HEK293 (cell line): ENCODE measurements around the gene SFXN2.

Experiments
- CTCF ChIA-PET: fragments of 350-600 bp; formaldehyde crosslinking; extraction: SDS; loops from one replicate; lab custom pipeline; 2021; ENCODE audit warnings: antibody characterized with exemption; lab: Yijun Ruan, JAX
- POLR2A ChIA-PET: fragments of 300-600 bp; formaldehyde crosslinking; extraction: SDS; loops from one replicate; lab custom pipeline; 2020; ENCODE audit warnings: antibody characterized with exemption, inconsistent platforms; lab: Yijun Ruan, JAX
- H3K27ac ChIP-seq: fragments of 200-500 bp; sonication (Bioruptor generic); 2 replicates; pipeline ENCODE4 v1.5.1; 2014; ENCODE audit warnings: low read depth, low read length, control low read depth, inconsistent platforms; ENCODE audit errors: extremely low read depth
- H3K36me3 ChIP-seq, 2 experiments: fragments of 200-500 bp in 1 of 2; sonication (Bioruptor generic) in 1 of 2; 1 replicate in 1 of 2; 2 replicates in 1 of 2; pipeline ENCODE4 v1.5.1; 2014 to 2017; ENCODE audit warnings: inconsistent platforms in 2 of 2, low read length in 2 of 2; ENCODE audit not compliant: control insufficient read depth in 2 of 2, insufficient read depth in 1 of 2
- H3K4me1 ChIP-seq: fragments of 200-500 bp; sonication (Bioruptor generic); 2 replicates; pipeline ENCODE4 v1.5.1; 2014; ENCODE audit warnings: mild to moderate bottlenecking, low read length, inconsistent platforms; ENCODE audit not compliant: control insufficient read depth, insufficient read depth
- H3K4me3 ChIP-seq: 2 replicates; pipeline ENCODE4 v1.5.1; 2011; ENCODE audit warnings: low read depth, mild to moderate bottlenecking, control low read depth, low read length, moderate library complexity
- H3K9me3 ChIP-seq: fragments of 200-500 bp; sonication (Bioruptor generic); 2 replicates; pipeline ENCODE4 v1.5.1; 2014; ENCODE audit warnings: low read depth, low read length, inconsistent platforms; ENCODE audit not compliant: control insufficient read depth, insufficient read depth
- ATF2 ChIP-seq: fragments of 450-650 bp; formaldehyde crosslinking; IDR thresholded peaks from 2 replicates; pipeline ENCODE4 v1.5.1; 2016; ENCODE audit warnings: missing biosample characterization, missing genetic modification characterization, low read depth
- FEZF1 ChIP-seq: fragments of 450-650 bp; formaldehyde crosslinking; IDR thresholded peaks from 2 replicates; pipeline ENCODE4 v1.5.1; 2016; ENCODE audit warnings: missing biosample characterization, missing genetic modification characterization
- HIC1 ChIP-seq: fragments of 450-650 bp; formaldehyde crosslinking; IDR thresholded peaks from 2 replicates; pipeline ENCODE4 v1.5.1; 2016; ENCODE audit warnings: missing biosample characterization, missing genetic modification characterization
- PRDM10 ChIP-seq: fragments of 450-650 bp; formaldehyde crosslinking; IDR thresholded peaks from 2 replicates; pipeline ENCODE4 v1.5.1; 2016; ENCODE audit warnings: missing biosample characterization, missing genetic modification characterization
- PRDM6 ChIP-seq: fragments of 450-650 bp; formaldehyde crosslinking; IDR thresholded peaks from 2 replicates; pipeline ENCODE4 v1.5.1; 2017; ENCODE audit warnings: missing biosample characterization, missing genetic modification characterization
- TSHZ1 ChIP-seq: fragments of 450-650 bp; formaldehyde crosslinking; IDR thresholded peaks from 2 replicates; pipeline ENCODE4 v1.5.1; 2016; ENCODE audit warnings: missing biosample characterization, missing genetic modification characterization, borderline replicate concordance
- ZBTB11 ChIP-seq: fragments of 450-650 bp; formaldehyde crosslinking; conservative IDR thresholded peaks from 2 replicates; pipeline ENCODE4 v1.5.1; 2016; ENCODE audit warnings: low read depth, missing biosample characterization, missing genetic modification characterization
- ZBTB8A ChIP-seq: fragments of 450-650 bp; formaldehyde crosslinking; IDR thresholded peaks from 2 replicates; pipeline ENCODE4 v1.5.1; 2016; ENCODE audit warnings: missing biosample characterization, missing genetic modification characterization
- ZNF10 ChIP-seq: fragments of 450-650 bp; formaldehyde crosslinking; IDR thresholded peaks from 2 replicates; pipeline ENCODE4 v1.5.1; 2017; ENCODE audit warnings: missing biosample characterization, missing genetic modification characterization
- ZNF138 ChIP-seq: fragments of 450-650 bp; formaldehyde crosslinking; IDR thresholded peaks from 2 replicates; pipeline ENCODE4 v1.5.1; 2016; ENCODE audit warnings: missing biosample characterization, missing genetic modification characterization, borderline replicate concordance
- ZNF221 ChIP-seq: fragments of 450-650 bp; formaldehyde crosslinking; IDR thresholded peaks from 2 replicates; pipeline ENCODE4 v1.5.1; 2017; ENCODE audit warnings: missing biosample characterization, missing genetic modification characterization, borderline replicate concordance
- ZNF335 ChIP-seq: fragments of 450-650 bp; formaldehyde crosslinking; conservative IDR thresholded peaks from 2 replicates; pipeline ENCODE4 v1.5.1; 2016; ENCODE audit warnings: missing biosample characterization, missing genetic modification characterization
- ZNF350 ChIP-seq: fragments of 450-650 bp; formaldehyde crosslinking; IDR thresholded peaks from 2 replicates; pipeline ENCODE4 v1.5.0; 2017; ENCODE audit warnings: missing biosample characterization, mild to moderate bottlenecking, missing genetic modification characterization
- ZNF366 ChIP-seq: fragments of 450-650 bp; formaldehyde crosslinking; conservative IDR thresholded peaks from 2 replicates; pipeline ENCODE4 v1.5.1; 2016; ENCODE audit warnings: missing biosample characterization, missing genetic modification characterization
- ZNF423 ChIP-seq: fragments of 450-650 bp; formaldehyde crosslinking; IDR thresholded peaks from 2 replicates; pipeline ENCODE4 v1.5.1; 2016; ENCODE audit warnings: missing biosample characterization, missing genetic modification characterization
- ZNF843 ChIP-seq: fragments of 450-650 bp; formaldehyde crosslinking; IDR thresholded peaks from 2 replicates; pipeline ENCODE4 v1.5.1; 2016; ENCODE audit warnings: missing biosample characterization, missing genetic modification characterization
- ZSCAN16 ChIP-seq: fragments of 450-650 bp; formaldehyde crosslinking; IDR thresholded peaks from 2 replicates; pipeline ENCODE4 v1.5.1; 2016; ENCODE audit warnings: missing biosample characterization, missing genetic modification characterization
- ZSCAN30 ChIP-seq: fragments of 450-650 bp; IDR thresholded peaks from 2 replicates; pipeline ENCODE4 v1.5.1; 2018; ENCODE audit warnings: missing biosample characterization, mild to moderate bottlenecking, missing genetic modification characterization, moderate library complexity

The SFXN2 gene

GRCh38 chr10:102785818-102786217 lies 71.4 kb downstream of the SFXN2 start:
- Histone ChIP-seq H3K9me3 (no peaks in the 10 kb centered on the region), H3K4me3 (no peak overlapping the region), H3K27ac (no peak overlapping the region), H3K4me1 (peaks cover 3% of the 10 kb centered on the region), H3K36me3 (no peaks in the 10 kb centered on the region)
- ChIA-PET POLR2A (interaction anchor here (1.3 kb wide), 1 partner anchor 43 kb away, joined by 4 read pairs; the partner anchor contains the start of gene WBP1L), CTCF (interaction anchor here (0.6 to 1.5 kb wide), 2 partner anchors 33 to 48 kb away, joined by 3 to 4 read pairs; no protein-coding TSS in a partner anchor)
- no peak for TF ChIP-seq HIC1 (tag by site-specific recombination)
- no peak for TF ChIP-seq ZNF366
- TF ChIP-seq ZNF138 (tag by site-specific recombination): no peak
- TF ChIP-seq ZNF221: no peak
- TF ChIP-seq ZNF350 (tag by site-specific recombination): no peak
- no peak for TF ChIP-seq ZSCAN16
- no peak for TF ChIP-seq ZNF423 (tag by site-specific recombination)
- TF ChIP-seq ZBTB8A (tag by site-specific recombination): no peak
- TF ChIP-seq TSHZ1: no peak
- TF ChIP-seq ATF2 (tag by site-specific recombination): no peak
- TF ChIP-seq ZNF10 (tag by site-specific recombination): no peak
- no peak for TF ChIP-seq ZNF335

- ChIA-PET CTCF (interaction anchor here (0.6 kb wide), 1 partner anchor 204 kb away, joined by 3 read pairs; no protein-coding TSS in a partner anchor), POLR2A (interaction anchor here (0.8 kb wide), 1 partner anchor 21 kb away, joined by 3 read pairs; no protein-coding TSS in a partner anchor)
- no peaks in the 10 kb centered on the region for H3K9me3 ChIP-seq
- H3K4me3 ChIP-seq: no peak overlapping the region
- no peak overlapping the region for H3K27ac ChIP-seq
- peaks cover 6% of the 10 kb centered on the region; the same call in 1 of the 2 replicates for H3K4me1 ChIP-seq
- H3K36me3 ChIP-seq: no peaks in the 10 kb centered on the region
- no peak for TF ChIP-seq ZNF843 (tag by site-specific recombination)
- TF ChIP-seq PRDM6 (tag by site-specific recombination): peak; percentile 93
- TF ChIP-seq FEZF1 (tag by site-specific recombination): peak; percentile 86
- no peak for TF ChIP-seq ZBTB11 (tag by site-specific recombination)
- peak; percentile 24; the same call in 1 of the 2 replicates for TF ChIP-seq ZSCAN30 (tag by site-specific recombination)
- TF ChIP-seq PRDM10: peak; percentile 85
Observed at GRCh38 chr10:102791754-102792395, 77.4 kb downstream of the SFXN2 start.
